ENCODE data around the gene PLEKHA8. TPM values are rescaled to one million over a fixed set of nuclear protein-coding genes. Genes with fewer than 3 reads are reported as not detected.

Gene PLEKHA8
- total RNA-seq, 1 experiment from 2014 or later, result 38.1 TPM

DNA sequence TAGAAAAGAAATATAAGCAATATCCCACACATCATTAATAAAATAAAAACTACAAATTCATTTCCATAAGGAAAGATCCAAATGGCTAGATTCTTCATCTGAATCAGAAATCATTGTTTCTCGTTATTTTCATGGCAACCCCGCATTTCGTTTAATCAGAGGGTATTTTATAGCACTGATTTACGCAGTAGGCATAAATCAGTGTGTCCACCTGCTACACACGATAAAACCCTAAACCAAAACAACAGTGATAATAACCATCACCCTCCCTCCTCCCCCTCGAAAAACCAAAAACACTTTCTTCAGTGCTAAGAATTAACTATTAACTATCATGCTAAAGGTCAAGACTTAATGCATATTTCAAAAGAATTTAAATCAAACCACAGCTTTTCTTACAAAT, 18.2 kb upstream of the PLEKHA8 start:
- ChIA-PET POLR2A (no interaction called here), CTCF (no interaction called here)
- Mint-ChIP-seq H3K36me3 (peaks cover 13% of the 10 kb centered on the region), H3K27me3 (ENCODE audit: low read depth) (no peaks in the 10 kb centered on the region), H3K9me3 (no peaks in the 10 kb centered on the region), H3K4me1 (peaks cover 7% of the 10 kb centered on the region), H3K4me3 (no peak overlapping the region), H3K27ac (no peak overlapping the region)
- DNase-seq (ENCODE audit: low spot score), result no peak
- ATAC-seq, result no peak
- TF ChIP-seq ZBTB43 (CRISPR knock-in tag; IDR thresholded peaks at IDR 0.05) (no peak), E2F5 (CRISPR knock-in tag; IDR thresholded peaks at IDR 0.05) (no peak), ATF3 (CRISPR knock-in tag; conservative IDR thresholded peaks at IDR 0.05) (no peak), MAX (CRISPR knock-in tag; IDR thresholded peaks at IDR 0.05) (no peak), JUN (CRISPR knock-in tag; IDR thresholded peaks at IDR 0.05) (no peak), SOX15 (CRISPR knock-in tag; IDR thresholded peaks at IDR 0.05) (no peak), ATF1 (CRISPR knock-in tag; IDR thresholded peaks at IDR 0.05) (no peak), MXD4 (CRISPR knock-in tag; IDR thresholded peaks at IDR 0.05; ENCODE audit: borderline replicate concordance) (no peak)
- TF ChIP-seq, protein P1, sequence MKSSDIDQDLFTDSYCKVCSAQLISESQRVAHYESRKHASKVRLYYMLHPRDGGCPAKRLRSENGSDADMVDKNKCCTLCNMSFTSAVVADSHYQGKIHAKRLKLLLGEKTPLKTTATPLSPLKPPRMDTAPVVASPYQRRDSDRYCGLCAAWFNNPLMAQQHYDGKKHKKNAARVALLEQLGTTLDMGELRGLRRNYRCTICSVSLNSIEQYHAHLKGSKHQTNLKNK (CRISPR knock-in tag; IDR thresholded peaks at IDR 0.05), result no peak
- TF ChIP-seq, protein P2, sequence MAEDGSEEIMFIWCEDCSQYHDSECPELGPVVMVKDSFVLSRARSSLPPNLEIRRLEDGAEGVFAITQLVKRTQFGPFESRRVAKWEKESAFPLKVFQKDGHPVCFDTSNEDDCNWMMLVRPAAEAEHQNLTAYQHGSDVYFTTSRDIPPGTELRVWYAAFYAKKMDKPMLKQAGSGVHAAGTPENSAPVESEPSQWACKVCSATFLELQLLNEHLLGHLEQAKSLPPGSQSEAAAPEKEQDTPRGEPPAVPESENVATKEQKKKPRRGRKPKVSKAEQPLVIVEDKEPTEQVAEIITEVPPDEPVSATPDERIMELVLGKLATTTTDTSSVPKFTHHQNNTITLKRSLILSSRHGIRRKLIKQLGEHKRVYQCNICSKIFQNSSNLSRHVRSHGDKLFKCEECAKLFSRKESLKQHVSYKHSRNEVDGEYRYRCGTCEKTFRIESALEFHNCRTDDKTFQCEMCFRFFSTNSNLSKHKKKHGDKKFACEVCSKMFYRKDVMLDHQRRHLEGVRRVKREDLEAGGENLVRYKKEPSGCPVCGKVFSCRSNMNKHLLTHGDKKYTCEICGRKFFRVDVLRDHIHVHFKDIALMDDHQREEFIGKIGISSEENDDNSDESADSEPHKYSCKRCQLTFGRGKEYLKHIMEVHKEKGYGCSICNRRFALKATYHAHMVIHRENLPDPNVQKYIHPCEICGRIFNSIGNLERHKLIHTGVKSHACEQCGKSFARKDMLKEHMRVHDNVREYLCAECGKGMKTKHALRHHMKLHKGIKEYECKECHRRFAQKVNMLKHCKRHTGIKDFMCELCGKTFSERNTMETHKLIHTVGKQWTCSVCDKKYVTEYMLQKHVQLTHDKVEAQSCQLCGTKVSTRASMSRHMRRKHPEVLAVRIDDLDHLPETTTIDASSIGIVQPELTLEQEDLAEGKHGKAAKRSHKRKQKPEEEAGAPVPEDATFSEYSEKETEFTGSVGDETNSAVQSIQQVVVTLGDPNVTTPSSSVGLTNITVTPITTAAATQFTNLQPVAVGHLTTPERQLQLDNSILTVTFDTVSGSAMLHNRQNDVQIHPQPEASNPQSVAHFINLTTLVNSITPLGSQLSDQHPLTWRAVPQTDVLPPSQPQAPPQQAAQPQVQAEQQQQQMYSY (CRISPR knock-in tag; IDR thresholded peaks at IDR 0.05), result no peak
- TF ChIP-seq, protein P3, sequence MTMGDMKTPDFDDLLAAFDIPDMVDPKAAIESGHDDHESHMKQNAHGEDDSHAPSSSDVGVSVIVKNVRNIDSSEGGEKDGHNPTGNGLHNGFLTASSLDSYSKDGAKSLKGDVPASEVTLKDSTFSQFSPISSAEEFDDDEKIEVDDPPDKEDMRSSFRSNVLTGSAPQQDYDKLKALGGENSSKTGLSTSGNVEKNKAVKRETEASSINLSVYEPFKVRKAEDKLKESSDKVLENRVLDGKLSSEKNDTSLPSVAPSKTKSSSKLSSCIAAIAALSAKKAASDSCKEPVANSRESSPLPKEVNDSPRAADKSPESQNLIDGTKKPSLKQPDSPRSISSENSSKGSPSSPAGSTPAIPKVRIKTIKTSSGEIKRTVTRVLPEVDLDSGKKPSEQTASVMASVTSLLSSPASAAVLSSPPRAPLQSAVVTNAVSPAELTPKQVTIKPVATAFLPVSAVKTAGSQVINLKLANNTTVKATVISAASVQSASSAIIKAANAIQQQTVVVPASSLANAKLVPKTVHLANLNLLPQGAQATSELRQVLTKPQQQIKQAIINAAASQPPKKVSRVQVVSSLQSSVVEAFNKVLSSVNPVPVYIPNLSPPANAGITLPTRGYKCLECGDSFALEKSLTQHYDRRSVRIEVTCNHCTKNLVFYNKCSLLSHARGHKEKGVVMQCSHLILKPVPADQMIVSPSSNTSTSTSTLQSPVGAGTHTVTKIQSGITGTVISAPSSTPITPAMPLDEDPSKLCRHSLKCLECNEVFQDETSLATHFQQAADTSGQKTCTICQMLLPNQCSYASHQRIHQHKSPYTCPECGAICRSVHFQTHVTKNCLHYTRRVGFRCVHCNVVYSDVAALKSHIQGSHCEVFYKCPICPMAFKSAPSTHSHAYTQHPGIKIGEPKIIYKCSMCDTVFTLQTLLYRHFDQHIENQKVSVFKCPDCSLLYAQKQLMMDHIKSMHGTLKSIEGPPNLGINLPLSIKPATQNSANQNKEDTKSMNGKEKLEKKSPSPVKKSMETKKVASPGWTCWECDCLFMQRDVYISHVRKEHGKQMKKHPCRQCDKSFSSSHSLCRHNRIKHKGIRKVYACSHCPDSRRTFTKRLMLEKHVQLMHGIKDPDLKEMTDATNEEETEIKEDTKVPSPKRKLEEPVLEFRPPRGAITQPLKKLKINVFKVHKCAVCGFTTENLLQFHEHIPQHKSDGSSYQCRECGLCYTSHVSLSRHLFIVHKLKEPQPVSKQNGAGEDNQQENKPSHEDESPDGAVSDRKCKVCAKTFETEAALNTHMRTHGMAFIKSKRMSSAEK (CRISPR knock-in tag; IDR thresholded peaks at IDR 0.05; ENCODE audit: borderline replicate concordance), result no peak
- TF ChIP-seq, protein P4, sequence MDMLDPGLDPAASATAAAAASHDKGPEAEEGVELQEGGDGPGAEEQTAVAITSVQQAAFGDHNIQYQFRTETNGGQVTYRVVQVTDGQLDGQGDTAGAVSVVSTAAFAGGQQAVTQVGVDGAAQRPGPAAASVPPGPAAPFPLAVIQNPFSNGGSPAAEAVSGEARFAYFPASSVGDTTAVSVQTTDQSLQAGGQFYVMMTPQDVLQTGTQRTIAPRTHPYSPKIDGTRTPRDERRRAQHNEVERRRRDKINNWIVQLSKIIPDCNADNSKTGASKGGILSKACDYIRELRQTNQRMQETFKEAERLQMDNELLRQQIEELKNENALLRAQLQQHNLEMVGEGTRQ (CRISPR knock-in tag; IDR thresholded peaks at IDR 0.05), result no peak

DNA sequence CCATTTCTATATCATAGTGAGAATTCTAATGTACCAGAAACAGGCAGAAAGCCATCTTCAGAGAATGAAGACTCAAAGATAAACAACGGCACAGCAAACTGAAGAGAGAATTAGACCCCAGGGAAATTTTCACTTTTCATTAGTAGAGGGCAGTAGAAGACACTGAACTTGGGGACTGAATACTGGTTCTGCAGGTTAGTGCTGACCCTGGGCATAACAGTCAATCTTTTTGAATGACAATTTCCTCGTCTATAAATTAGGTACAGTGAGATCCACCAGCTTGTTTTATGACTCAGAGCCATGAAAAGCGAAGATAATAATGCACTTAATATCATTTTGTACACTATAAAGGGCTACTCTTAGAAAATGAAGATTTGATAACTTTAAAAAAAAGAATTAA, 15.5 kb upstream of the PLEKHA8 start:
- H3K4me1 Mint-ChIP-seq, result no peaks in the 10 kb centered on the region
- POLR2A ChIA-PET, result no interaction called here
- TF ChIP-seq MYBL2 (CRISPR knock-in tag; IDR thresholded peaks at IDR 0.05), result no peak
- TF ChIP-seq PREB (CRISPR knock-in tag; IDR thresholded peaks at IDR 0.05; ENCODE audit: borderline replicate concordance), result no peak
- no peak for TF ChIP-seq IRF2 (CRISPR knock-in tag; IDR thresholded peaks at IDR 0.05; ENCODE audit: borderline replicate concordance, low read depth)
- no peak for TF ChIP-seq KAT7 (CRISPR knock-in tag; IDR thresholded peaks at IDR 0.05; ENCODE audit: borderline replicate concordance)
- TF ChIP-seq ZNF416 (CRISPR knock-in tag; IDR thresholded peaks at IDR 0.05), result no peak
- TF ChIP-seq NFYB (CRISPR knock-in tag; conservative IDR thresholded peaks at IDR 0.05; ENCODE audit: low read depth), result no peak
- no peak for TF ChIP-seq SP1 (CRISPR knock-in tag; conservative IDR thresholded peaks at IDR 0.05)
- TF ChIP-seq, protein P5, sequence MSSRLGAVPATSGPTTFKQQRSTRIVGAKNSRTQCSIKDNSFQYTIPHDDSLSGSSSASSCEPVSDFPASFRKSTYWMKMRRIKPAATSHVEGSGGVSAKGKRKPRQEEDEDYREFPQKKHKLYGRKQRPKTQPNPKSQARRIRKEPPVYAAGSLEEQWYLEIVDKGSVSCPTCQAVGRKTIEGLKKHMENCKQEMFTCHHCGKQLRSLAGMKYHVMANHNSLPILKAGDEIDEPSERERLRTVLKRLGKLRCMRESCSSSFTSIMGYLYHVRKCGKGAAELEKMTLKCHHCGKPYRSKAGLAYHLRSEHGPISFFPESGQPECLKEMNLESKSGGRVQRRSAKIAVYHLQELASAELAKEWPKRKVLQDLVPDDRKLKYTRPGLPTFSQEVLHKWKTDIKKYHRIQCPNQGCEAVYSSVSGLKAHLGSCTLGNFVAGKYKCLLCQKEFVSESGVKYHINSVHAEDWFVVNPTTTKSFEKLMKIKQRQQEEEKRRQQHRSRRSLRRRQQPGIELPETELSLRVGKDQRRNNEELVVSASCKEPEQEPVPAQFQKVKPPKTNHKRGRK (CRISPR knock-in tag; IDR thresholded peaks at IDR 0.05; ENCODE audit: borderline replicate concordance), result no peak
- TF ChIP-seq JUN (CRISPR knock-in tag; IDR thresholded peaks at IDR 0.05), result no peak

More for the DNA sequence above, 15.5 kb upstream of the PLEKHA8 start:
- H3K9me3 Mint-ChIP-seq, result no peaks in the 10 kb centered on the region
- no peak overlapping the region for H3K4me3 Mint-ChIP-seq
- H3K36me3 Mint-ChIP-seq, result peaks cover 24% of the 10 kb centered on the region
- DNase-seq (ENCODE audit: low spot score), result no peak
- H3K27me3 Mint-ChIP-seq (ENCODE audit: low read depth), result no peaks in the 10 kb centered on the region
- CTCF ChIA-PET, result interaction anchor here (1.4 kb wide), 1 partner anchor 11 kb away, joined by 3 read pairs; no protein-coding TSS in a partner anchor
- no peak overlapping the region for H3K27ac Mint-ChIP-seq
- ATAC-seq, result no peak
